G401 (cell line): Measurements from ENCODE around the gene TNF. TPM values are rescaled to one million over a fixed set of nuclear protein-coding genes. Genes with fewer than 3 reads are reported as not detected.
"Not testable (repeated sequence)": the region's sequence is repeated elsewhere in the genome, so short reads cannot be mapped to it uniquely, and the experiment has no call there.

Experiments used
- DNase-seq: peaks from one replicate; pipeline ENCODE4 v3.0.0-alpha.2; 2015; ENCODE audit warnings: low spot score
- in situ Hi-C: cut with HindIII; loops from 2 replicates; pipeline ENCODE4 v1.10.0; 2016; ENCODE audit warnings: low sequenced_read_pairs, mixed read lengths
- total RNA-seq: library from RNA; depleted of rRNA; stranded (reverse); fragments of >200 nt; shearing (Covaris generic); gene quantifications from 2 replicates; pipeline ENCODE4 v1.2.3, GENCODE V29; 2014

TNF gene
- total RNA-seq, 1 experiment from 2014 or later: 0.14 TPM

GRCh38 chr6:31581434-31582229 is 6.3 kb downstream of the TNF start:
- in situ Hi-C loops: loop anchor here (5.0 kb wide), 1 partner anchor 39 kb away; the partner anchor contains the start of gene DDX39B
- DNase-seq: peak; percentile 44

GRCh38 chr6:31582230-31582643 is 6.9 kb downstream of the TNF start, which contains the start of gene LTB:
Gene LTB, minus strand, starts transcription at chr6:31582424. Its CDS starts 7 bp downstream, at chr6:31582417.
- in situ Hi-C loops: loop anchor here (5.0 kb wide), 1 partner anchor 40 kb away; the partner anchor contains the start of gene DDX39B

GRCh38 chr6:31585491-31585890 is 10.1 kb downstream of the TNF start:
- no peak for DNase-seq
- in situ Hi-C loops: no loop called here

More at GRCh38 chr6:31582230-31582643, 6.9 kb downstream of the TNF start, which contains the start of gene LTB:
- no peak for DNase-seq

GRCh38 chr6:31586008-31586407 is 10.6 kb downstream of the TNF start, which contains the start of gene LST1:
Gene LST1, plus strand, starts transcription at chr6:31586277. Its CDS starts 1,023 bp downstream, at chr6:31587300.
- no peak for DNase-seq
- in situ Hi-C loops: no loop called here

DNA sequence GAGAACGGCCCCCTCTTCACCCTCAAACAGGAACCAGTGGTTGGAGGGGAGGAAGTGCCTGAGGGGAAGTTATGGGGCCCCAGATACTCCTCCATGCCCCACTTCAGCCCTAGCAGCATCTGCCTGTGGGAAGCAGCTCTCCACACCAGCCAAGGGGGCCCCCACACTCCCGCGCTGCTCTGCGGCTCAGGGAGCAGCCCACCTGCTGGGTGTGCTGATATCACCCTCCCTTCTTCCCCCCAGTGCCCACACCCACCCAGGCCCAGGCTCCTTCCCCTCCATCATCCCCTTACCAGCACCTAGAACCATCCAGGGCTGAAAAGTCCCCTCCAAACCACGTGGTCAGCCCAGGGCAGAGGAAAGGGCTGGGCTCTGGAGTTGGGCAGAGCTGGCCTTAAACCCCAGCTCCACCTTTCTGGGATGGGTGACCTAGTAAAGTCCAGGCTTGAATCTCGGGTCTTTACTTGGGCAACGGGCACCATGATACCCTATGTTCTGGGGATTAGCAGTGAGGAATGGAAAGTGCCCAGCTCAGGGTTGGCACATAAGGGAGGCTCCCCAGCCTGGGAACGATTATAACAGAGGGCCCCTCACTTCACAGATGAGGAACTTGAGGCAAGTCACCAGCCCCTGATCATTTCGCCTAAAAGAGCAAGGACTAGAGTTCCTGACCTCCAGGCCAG is 11.4 kb downstream of the TNF start:
- in situ Hi-C loops: no loop called here
- no peak for DNase-seq

GRCh38 chr6:31587791-31588777 is 12.7 kb downstream of the TNF start:
- in situ Hi-C loops: no loop called here
- DNase-seq: no peak

DNA sequence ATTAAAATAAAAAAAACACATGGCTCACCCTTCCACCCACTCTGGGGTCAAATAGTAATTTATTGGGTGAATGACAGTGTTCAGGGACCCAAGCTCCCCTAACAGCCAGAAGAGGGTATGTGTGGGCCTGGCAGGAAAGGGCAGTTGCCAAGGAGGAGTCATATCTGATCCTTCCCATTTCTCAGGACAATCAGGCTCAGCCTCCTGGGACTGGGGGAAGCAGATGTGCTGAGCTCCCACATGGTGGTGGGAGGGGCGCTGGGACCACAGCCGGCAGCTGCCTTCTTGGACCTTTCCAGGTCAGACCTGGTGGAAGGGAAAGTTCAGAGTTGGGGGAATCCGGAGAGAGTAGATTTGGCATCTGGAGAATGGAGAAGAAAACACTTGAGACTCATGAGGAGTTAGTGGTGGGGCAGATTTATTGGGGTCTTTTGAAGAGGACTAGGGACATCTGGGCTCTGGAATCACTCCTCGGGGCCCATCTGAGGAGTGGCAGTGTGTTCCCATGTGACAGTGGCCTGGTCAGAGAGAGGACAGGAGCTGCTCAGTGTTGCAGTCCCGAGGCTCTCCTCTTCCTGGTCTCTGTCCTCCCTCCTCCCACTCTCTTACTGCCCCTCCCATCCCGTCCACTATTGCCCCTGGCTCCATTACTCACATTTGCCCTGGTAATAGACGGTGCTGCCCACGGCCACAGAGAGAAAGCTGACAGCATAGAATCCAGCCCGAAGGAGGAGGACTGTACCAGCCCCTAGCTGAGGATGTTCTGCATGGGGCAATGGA is 13.7 kb downstream of the TNF start:
- in situ Hi-C loops: no loop called here
- DNase-seq: no peak

DNA sequence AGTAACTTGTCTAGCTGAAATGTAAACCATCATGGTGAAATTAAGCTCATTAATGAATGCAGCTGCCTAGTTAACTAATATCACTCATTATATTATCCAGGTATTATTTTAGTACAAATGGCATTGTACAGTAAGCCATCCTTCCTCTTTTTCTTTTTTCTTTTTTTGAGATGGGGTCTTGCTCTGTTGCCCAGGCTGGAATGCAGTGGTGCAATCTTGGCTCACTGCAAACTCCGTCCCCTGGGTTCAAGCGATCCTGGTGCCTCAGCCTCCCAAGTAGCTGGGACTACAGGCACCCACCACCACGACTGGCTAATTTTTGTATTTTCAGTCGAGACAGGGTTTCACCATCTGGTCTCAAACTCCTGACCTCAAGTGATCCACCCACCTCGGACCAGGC is 15.3 kb downstream of the TNF start:
- DNase-seq, in situ Hi-C loops: not testable (repeated sequence)

- in situ Hi-C loops: no loop called here
Measured at GRCh38 chr6:31592396-31592771, 17.0 kb downstream of the TNF start.

GRCh38 chr6:31597006-31597405 is 21.6 kb downstream of the TNF start:
- no peak for DNase-seq
- in situ Hi-C loops: no loop called here

More at GRCh38 chr6:31592396-31592771, 17.0 kb downstream of the TNF start:
- DNase-seq: no peak

DNA sequence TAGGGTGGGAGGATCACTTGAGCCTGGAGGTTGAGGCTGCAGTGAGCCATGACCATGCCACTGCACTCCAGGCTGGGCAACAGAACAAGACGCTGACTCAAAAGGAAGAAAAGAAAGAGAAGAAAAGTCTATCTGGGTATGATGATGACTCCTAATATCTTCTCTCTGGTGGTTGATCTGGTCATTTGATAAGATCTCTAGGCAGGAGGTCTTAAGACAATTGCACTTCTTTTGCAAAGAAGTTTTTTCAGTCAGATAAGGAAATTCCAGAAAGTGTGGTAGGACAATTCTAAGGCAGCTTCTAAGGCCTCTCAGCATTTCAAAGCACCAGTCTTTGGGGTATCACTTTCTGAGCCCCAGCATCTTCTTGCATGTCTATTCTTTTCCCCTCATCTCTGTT is 32.0 kb downstream of the TNF start:
- DNase-seq: no peak
- in situ Hi-C loops: no loop called here

GRCh38 chr6:31609519-31610406 is 34.4 kb downstream of the TNF start:
- DNase-seq: no peak
- in situ Hi-C loops: no loop called here

DNA sequence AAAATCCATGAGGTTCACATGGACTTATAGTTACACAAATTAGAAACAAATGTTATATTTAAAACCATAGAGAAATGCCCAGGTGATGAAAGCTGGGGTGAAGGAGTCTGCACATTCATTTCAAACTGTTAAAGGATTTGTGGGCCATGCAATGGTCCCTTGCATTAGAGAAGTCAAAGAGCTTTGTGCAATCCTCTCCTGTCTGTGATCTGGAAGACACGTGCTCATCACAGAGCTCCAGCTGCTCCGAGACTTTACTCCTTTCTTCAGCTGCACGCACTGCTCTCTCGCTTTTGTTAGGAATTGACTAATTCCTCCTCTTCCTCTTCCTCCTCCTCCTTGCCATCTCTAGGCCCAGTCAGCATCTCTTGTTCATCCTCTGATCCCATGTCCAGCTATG is 35.6 kb downstream of the TNF start:
- DNase-seq: no peak
- in situ Hi-C loops: no loop called here

DNA sequence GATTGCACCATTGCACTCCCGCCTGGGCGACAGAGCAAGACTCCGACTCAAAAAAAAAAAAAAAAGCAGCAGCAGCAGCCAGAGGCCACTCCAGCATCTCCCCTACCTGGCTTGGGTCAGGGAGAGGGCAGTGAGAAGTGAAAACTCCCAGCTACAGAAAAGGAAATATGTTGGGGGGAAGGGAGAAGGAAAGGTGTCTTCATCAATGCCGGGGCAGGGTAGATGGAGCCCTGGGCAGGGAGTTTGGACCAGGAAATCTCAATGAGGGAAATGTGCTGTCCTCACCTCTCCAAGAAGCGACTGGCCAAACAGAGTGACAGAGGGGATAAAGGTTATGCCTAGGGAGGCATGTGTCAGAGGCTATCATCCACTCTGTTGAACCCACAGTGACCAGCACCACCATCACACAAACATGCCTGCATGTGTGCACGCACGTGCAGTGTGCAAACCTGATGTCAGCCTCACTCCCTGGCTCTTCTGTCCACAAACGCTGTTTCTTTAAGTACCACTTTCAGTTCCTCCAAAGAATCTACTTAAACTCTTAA is 38.8 kb downstream of the TNF start:
- in situ Hi-C loops: no loop called here
- DNase-seq: no peak

- in situ Hi-C loops: no loop called here
Measured at GRCh38 chr6:31614684-31615578, 39.6 kb downstream of the TNF start, which contains the start of gene AIF1. Gene AIF1, plus strand, starts transcription at chr6:31615234. Its CDS starts 96 bp downstream, at chr6:31615330.

DNA sequence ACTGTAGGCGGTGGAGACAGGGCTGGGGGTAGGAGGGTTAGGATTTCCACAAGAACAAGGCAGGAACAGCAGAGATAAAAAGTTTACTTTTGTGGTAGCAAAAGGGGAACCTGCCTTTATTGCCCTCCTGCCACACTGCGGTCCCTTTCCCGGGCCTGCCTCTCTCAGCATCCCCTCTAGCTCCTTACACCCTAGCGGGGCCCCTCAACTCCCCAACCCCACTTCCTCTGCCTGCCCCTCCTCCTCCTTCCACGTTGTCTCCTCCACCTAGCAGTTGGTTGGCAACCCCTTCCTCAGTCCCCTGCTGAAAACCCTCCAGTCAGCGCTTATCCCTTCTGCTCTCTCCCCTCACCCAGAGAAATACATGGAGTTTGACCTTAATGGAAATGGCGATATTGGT is 40.4 kb downstream of the TNF start:
- no peak for DNase-seq
- in situ Hi-C loops: no loop called here

More at GRCh38 chr6:31614684-31615578, 39.6 kb downstream of the TNF start, which contains the start of gene AIF1:
- no peak for DNase-seq
